GM23248 (cell line): Measurements from ENCODE around the gene NSD1. TPM values are rescaled to one million over a fixed set of nuclear protein-coding genes. Genes with fewer than 3 reads are reported as not detected.

Experiments used
- DNase-seq: peaks from one replicate; pipeline ENCODE4 v3.0.0-alpha.2; 2015
- H2AFZ ChIP-seq: fragments of 200-600 bp; sonication (generic); 2 replicates; pipeline ENCODE4 v1.6.1; 2016; ENCODE audit warnings: antibody characterized with exemption
- H3F3A ChIP-seq: fragments of 200-600 bp; sonication (generic); 2 replicates; pipeline ENCODE4 v1.6.1; 2016; ENCODE audit warnings: mild to moderate bottlenecking, antibody characterized with exemption, mixed run types; ENCODE audit not compliant: insufficient read depth
- H3K27ac ChIP-seq: fragments of 200-600 bp; sonication (generic); 2 replicates; pipeline ENCODE4 v1.5.1; 2016; ENCODE audit warnings: mild to moderate bottlenecking
- H3K27me3 ChIP-seq: fragments of 200-600 bp; sonication (generic); replicated peaks from 2 replicates; pipeline ENCODE4 v1.6.1; 2016; ENCODE audit warnings: mild to moderate bottlenecking; ENCODE audit not compliant: insufficient read depth
- H3K36me3 ChIP-seq: fragments of 200-600 bp; sonication (generic); 2 replicates; pipeline ENCODE4 v1.6.1; 2016; ENCODE audit warnings: low read depth, mild to moderate bottlenecking
- H3K4me1 ChIP-seq: fragments of 200-600 bp; sonication (generic); 2 replicates; pipeline ENCODE4 v1.6.1; 2016; ENCODE audit warnings: mild to moderate bottlenecking; ENCODE audit not compliant: insufficient read depth
- H3K4me2 ChIP-seq: fragments of 200-600 bp; sonication (generic); one replicate; pipeline ENCODE4 v1.6.1; 2016; ENCODE audit warnings: mild to moderate bottlenecking; ENCODE audit not compliant: unreplicated experiment
- H3K4me3 ChIP-seq: fragments of 200-600 bp; sonication (generic); 2 replicates; pipeline ENCODE4 v1.5.1; 2016; ENCODE audit warnings: mild to moderate bottlenecking
- H3K79me2 ChIP-seq: fragments of 200-600 bp; sonication (generic); 2 replicates; pipeline ENCODE4 v1.6.1; 2016; ENCODE audit warnings: mild to moderate bottlenecking; ENCODE audit not compliant: insufficient read depth
- H3K9ac ChIP-seq: fragments of 200-600 bp; sonication (generic); 2 replicates; pipeline ENCODE4 v1.6.1; 2016; ENCODE audit warnings: mild to moderate bottlenecking
- H3K9me2 ChIP-seq: fragments of 200-600 bp; sonication (generic); 2 replicates; pipeline ENCODE4 v1.6.1; 2016; ENCODE audit warnings: mixed run types, mild to moderate bottlenecking, moderate library complexity; ENCODE audit not compliant: insufficient read depth
- H3K9me3 ChIP-seq: fragments of 200-600 bp; sonication (generic); one replicate; pipeline ENCODE4 v1.6.1; 2017; ENCODE audit warnings: low read depth
- H4K20me1 ChIP-seq: fragments of 200-600 bp; sonication (generic); 2 replicates; pipeline ENCODE4 v1.6.0; 2016; ENCODE audit not compliant: insufficient read depth
- EZH2 ChIP-seq: fragments of 200-600 bp; sonication (generic); IDR thresholded peaks from 2 replicates; pipeline ENCODE4 v1.6.1; 2018; ENCODE audit warnings: antibody characterized with exemption, mild to moderate bottlenecking; ENCODE audit not compliant: insufficient read depth, poor library complexity, severe bottlenecking
- EZH2phosphoT487 ChIP-seq: fragments of 200-600 bp; sonication (generic); IDR thresholded peaks from 2 replicates; pipeline ENCODE4 v1.6.1; 2018; ENCODE audit warnings: antibody characterized with exemption, moderate library complexity, mild to moderate bottlenecking, low read depth; ENCODE audit not compliant: insufficient read depth
- WGBS, 2 experiments: methylation state at CpG; one replicate each; pipeline ENCODE4 v1.1.6; 2015 to 2017; ENCODE audit warnings: low lambda C conversion rate in 2 of 2, low coverage in 1 of 2; ENCODE audit errors: missing lambda C conversion rate in 2 of 2; 5-methylcytosine and 5-hydroxymethylcytosine counted together
- in situ Hi-C: fragments of 300-500 bp; cut with MboI; formaldehyde crosslinking; loops from 2 replicates; pipeline ENCODE4 v1.15.0; 2020
- polyA plus RNA-seq: library from polyadenylated mRNA; unstranded; fragments of >200 nt; fragmentation: Nextera tagmentation; extraction: Ambion mirVana; gene quantifications from 2 replicates; pipeline ENCODE4 v1.2.1, GENCODE V29; 2016
- total RNA-seq: library from RNA; depleted of rRNA; stranded (reverse); fragments of >200 nt; shearing (Covaris generic); gene quantifications from 2 replicates; pipeline ENCODE4 v1.2.3, GENCODE V29; 2014

The NSD1 gene
- total and polyA plus RNA-seq, 2 experiments from 2014 or later = 25.9 to 31.9 TPM

DNA sequence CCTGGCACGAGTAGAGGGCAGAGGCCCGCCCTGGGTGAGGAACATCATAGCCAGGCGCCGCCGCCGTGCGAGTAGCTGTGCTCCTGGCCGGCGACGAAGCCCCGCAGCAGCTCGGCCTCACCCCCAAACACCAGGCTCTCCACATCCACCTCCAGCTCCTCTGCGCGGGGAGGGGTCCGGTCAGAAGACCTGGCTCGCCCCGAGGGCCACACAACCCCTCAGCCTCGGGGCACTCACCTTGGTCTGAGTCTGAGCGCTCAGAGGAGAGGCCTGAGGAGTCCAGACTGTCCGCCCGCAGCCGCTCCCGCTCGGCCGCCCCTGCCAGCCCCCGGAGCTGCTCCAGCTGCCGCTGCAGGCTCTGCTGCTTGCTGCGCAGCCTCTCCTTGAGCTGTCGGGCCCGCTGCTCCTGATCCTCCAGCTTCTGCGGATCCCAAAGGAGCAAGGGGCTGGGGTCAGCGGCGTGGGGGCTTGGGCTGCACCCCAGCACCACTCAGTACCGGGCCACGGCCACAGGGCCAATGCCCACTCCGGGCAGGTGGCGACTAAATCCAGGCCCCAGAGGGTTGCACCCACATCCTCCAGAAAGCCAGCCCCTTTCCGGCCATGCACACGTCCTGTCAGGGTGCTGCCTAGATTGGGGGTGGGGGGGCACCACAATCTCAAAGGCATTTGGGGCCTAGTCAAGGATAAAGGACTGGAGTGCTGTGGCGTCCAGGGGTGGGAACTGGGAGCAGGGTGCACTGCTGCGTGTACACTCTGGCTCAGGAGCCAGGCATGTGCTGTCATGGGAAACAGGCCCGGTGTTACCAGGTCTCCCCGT is 174.2 kb downstream of the NSD1 start:
- no peak for TF ChIP-seq EZH2phosphoT487
- TF ChIP-seq EZH2 = no peak
- H3K79me2 ChIP-seq = peaks cover 66% of the 10 kb centered on the region
- H4K20me1 ChIP-seq = no peaks in the 10 kb centered on the region

DNA sequence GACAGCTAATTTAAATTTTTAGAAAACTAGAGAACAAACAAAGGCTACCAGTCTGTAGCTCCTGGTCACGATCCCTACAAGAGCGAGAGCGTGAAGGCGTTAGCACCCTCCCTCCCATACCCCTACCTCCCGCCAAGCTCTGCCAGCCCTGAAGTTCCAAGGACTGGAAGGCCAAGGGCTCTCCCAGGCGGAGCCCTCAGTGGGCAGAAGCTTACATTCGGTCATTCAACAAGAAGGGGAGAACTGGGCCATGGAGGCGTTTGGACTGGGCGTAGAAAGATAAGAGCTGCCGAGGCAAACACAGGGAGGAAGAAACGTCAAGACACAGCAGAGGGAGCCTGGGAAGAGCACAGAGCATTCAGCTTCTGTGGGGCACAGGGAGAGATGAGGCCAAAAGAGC is 175.2 kb downstream of the NSD1 start:
- Histone ChIP-seq H3K4me1 (peaks cover 15% of the 10 kb centered on the region), H2AFZ (no peak overlapping the region), H3K79me2 (peaks cover 56% of the 10 kb centered on the region), H3K4me2 (no peak overlapping the region), H3K9ac (no peak overlapping the region), H4K20me1 (no peaks in the 10 kb centered on the region), H3K9me3 (no peaks in the 10 kb centered on the region), H3K27ac (no peak overlapping the region), H3F3A (peaks cover 6% of the 10 kb centered on the region), H3K27me3 (no peaks in the 10 kb centered on the region), H3K4me3 (no peak overlapping the region), H3K9me2 (no peaks in the 10 kb centered on the region), H3K36me3 (no peaks in the 10 kb centered on the region; the same call in 1 of the 2 replicates)
- in situ Hi-C loops = no loop called here
- no peak for DNase-seq
- no peak for TF ChIP-seq EZH2
- WGBS, 2 experiments = 83 to 87% methylated on average over 10 to 11 of the region's 11 CpGs

More for the DNA sequence above, 174.2 kb downstream of the NSD1 start:
- in situ Hi-C loops = no loop called here
- Histone ChIP-seq H3K27me3 (no peaks in the 10 kb centered on the region), H3K36me3 (no peaks in the 10 kb centered on the region; the same call in 1 of the 2 replicates), H3K9ac (no peak overlapping the region), H3K4me2 (no peak overlapping the region), H2AFZ (no peak overlapping the region), H3K4me1 (peaks cover 15% of the 10 kb centered on the region), H3K9me3 (no peaks in the 10 kb centered on the region), H3K27ac (no peak overlapping the region), H3K4me3 (no peak overlapping the region), H3F3A (peaks cover 6% of the 10 kb centered on the region), H3K9me2 (no peaks in the 10 kb centered on the region)
- 87% methylated on average over 34 to 37 of the region's 43 CpGs for WGBS, 2 experiments
- DNase-seq = no peak

DNA sequence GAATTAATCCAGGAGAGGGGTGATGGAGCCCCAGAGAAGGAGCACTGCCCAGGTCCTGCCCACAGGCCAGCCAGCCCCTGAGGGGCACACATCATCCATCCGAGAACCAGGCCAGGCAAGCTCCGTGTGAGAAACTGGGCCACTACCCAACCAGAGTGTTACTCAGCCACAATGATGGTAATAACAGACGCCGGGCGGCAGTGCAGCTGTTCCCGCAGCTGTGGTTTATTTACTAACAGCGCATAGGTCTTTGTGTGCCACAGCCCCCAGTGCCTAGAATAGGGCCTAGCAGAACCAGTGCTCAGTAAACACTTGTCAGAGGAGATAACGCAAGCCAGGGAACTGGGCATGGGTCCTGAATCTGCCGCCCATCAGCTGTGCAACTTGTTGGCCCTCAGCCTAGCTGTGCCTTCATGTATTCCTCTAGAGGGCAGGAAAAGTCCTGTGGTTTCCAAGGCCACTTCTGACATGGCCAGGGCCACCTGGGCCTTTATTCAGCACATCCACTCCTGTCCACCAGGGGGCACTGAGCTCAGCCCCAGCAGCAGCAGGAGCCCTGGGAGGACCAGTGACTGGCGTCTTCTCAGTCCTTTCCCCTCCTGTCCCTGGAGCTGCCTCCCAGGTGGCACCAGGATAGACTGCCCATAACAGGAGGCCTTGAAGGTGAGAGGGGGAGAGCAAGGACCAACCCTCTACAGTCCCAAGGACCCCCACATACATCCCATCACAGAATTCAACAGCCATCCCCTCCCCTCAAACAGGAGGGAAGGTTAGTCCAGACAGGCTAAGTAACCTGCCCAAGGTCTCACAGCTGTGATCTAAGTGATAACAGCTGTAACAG is 176.0 kb downstream of the NSD1 start:
- Histone ChIP-seq H3K36me3 (no peaks in the 10 kb centered on the region; the same call in 1 of the 2 replicates), H2AFZ (no peak overlapping the region), H3K9me2 (no peaks in the 10 kb centered on the region), H3K27ac (no peak overlapping the region), H3K4me1 (peaks cover 15% of the 10 kb centered on the region), H3K27me3 (no peaks in the 10 kb centered on the region), H3K4me3 (no peak overlapping the region), H3K9ac (no peak overlapping the region), H3F3A (peaks cover 6% of the 10 kb centered on the region), H4K20me1 (no peaks in the 10 kb centered on the region), H3K4me2 (no peak overlapping the region), H3K9me3 (no peaks in the 10 kb centered on the region), H3K79me2 (peaks cover 48% of the 10 kb centered on the region)
- peak; percentile 72 for DNase-seq
- in situ Hi-C loops = no loop called here
- TF ChIP-seq EZH2phosphoT487 (no peak), EZH2 (no peak)
- 46 to 55% methylated on average over 10 of the region's 10 CpGs for WGBS, 2 experiments

DNA sequence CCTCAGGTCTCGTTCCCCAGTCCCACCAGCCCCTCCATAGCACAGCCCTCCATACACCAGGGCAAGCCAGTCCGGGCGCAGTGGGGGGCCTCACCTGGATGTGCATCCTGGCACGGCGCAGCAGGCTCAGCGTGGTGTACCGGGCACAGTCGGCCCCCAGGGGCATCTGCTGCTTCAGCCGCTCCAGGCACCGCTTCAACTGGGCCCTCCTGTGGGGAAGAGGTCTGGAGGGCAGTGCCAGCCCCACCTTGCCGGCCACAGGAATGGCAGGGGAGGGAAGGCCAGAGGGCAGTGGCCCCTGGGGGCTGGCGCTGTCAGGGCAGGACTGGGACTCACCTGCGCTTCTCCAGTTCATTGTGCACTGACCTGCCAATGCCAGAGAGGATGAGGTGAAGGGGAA is 176.8 kb downstream of the NSD1 start:
- Histone ChIP-seq H3K4me2 (peak overlapping the region; percentile 65), H3K27ac (no peak overlapping the region), H3K9ac (no peak overlapping the region), H3K36me3 (no peaks in the 10 kb centered on the region; the same call in 1 of the 2 replicates), H3K4me3 (peak overlapping the region; percentile 79), H3K27me3 (no peaks in the 10 kb centered on the region), H3F3A (peaks cover 4% of the 10 kb centered on the region), H3K9me3 (no peaks in the 10 kb centered on the region), H3K79me2 (peaks cover 41% of the 10 kb centered on the region), H2AFZ (no peak overlapping the region), H3K9me2 (no peaks in the 10 kb centered on the region), H3K4me1 (peaks cover 8% of the 10 kb centered on the region; the same call in 1 of the 2 replicates), H4K20me1 (no peaks in the 10 kb centered on the region)
- in situ Hi-C loops = no loop called here
- no peak for TF ChIP-seq EZH2phosphoT487
- TF ChIP-seq EZH2 = no peak
- WGBS, 2 experiments = 87% methylated on average over 10 to 12 of the region's 13 CpGs
- no peak for DNase-seq
